ENCODE data around the gene AREG. TPM values are rescaled to one million over a fixed set of nuclear protein-coding genes. Genes with fewer than 3 reads are reported as not detected.

AREG gene
- total RNA-seq, 4 donors from 2014 or later, result 13.0 to 40.6 (median 26.2) TPM

DNA sequence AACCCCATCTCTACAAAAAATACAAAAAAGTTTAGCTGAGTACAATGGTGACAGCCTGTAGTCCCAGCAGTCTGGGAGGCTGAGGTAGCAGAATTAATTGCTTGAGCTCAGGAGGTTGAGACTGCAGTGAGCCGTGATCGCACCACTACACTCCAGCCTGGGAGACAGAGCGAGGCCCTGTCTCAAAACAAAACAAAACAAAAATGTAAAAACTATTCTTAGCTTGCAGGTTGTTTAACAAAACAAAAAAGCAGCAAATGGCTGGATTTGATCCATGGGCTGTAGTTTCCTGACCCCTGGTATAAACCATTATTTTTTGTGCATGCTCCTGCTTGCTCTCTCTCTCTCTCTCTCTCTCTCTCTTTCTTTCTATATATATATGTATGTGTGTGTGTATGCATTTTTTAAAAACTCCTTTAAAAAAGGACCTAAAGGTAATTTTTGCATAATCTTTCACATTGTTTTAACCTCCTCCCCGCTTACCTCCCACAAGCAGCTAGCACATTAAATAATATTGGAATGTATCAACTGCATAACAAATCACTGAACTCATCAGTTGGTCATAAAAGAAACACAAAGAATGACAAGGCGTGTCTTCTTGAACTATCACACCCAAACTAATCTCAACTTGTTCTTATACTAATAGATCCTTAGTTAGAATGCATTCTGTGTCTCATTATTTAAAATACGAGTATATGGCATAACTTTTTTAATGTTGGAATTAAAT is 4.8 kb downstream of the AREG start:
- no peaks in the 10 kb centered on the region for H3K27me3 ChIP-seq
- TF ChIP-seq, protein P1, sequence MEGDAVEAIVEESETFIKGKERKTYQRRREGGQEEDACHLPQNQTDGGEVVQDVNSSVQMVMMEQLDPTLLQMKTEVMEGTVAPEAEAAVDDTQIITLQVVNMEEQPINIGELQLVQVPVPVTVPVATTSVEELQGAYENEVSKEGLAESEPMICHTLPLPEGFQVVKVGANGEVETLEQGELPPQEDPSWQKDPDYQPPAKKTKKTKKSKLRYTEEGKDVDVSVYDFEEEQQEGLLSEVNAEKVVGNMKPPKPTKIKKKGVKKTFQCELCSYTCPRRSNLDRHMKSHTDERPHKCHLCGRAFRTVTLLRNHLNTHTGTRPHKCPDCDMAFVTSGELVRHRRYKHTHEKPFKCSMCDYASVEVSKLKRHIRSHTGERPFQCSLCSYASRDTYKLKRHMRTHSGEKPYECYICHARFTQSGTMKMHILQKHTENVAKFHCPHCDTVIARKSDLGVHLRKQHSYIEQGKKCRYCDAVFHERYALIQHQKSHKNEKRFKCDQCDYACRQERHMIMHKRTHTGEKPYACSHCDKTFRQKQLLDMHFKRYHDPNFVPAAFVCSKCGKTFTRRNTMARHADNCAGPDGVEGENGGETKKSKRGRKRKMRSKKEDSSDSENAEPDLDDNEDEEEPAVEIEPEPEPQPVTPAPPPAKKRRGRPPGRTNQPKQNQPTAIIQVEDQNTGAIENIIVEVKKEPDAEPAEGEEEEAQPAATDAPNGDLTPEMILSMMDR (IDR thresholded peaks at IDR 0.05), result no peak
- TF ChIP-seq POLR2AphosphoS5 (IDR thresholded peaks at IDR 0.05) (no peak), POLR2A (IDR thresholded peaks at IDR 0.05) (no peak)
- peaks cover 10% of the 10 kb centered on the region for H3K4me1 ChIP-seq
- H3K27ac ChIP-seq, result no peak overlapping the region
- no peaks in the 10 kb centered on the region for H3K9me3 ChIP-seq
- H3K36me3 ChIP-seq, result no peaks in the 10 kb centered on the region
- 67% methylated on average over 6 of the region's 6 CpGs for WGBS
- H3K4me3 ChIP-seq, result no peak overlapping the region
- no peak for DNase-seq (ENCODE audit: low spot score in 2 of 2)

DNA sequence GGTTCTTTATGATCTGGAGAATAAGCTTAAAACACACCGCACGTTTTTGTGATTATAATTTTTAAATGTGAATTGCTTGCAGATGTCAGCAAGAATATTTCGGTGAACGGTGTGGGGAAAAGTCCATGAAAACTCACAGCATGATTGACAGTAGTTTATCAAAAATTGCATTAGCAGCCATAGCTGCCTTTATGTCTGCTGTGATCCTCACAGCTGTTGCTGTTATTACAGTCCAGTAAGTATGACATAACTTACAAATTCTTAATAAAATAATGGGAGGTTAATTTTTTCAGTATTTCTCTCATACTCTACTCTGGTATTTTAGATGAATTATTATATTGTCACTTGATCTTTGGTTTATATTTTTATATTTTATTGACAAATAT is 5.4 kb downstream of the AREG start:
- Histone ChIP-seq H3K27ac (no peak overlapping the region), H3K4me3 (no peak overlapping the region), H3K36me3 (no peaks in the 10 kb centered on the region), H3K9me3 (no peaks in the 10 kb centered on the region), H3K4me1 (peaks cover 7% of the 10 kb centered on the region), H3K27me3 (no peaks in the 10 kb centered on the region)
- TF ChIP-seq EP300 (IDR thresholded peaks at IDR 0.05), result no peak
- no peak for TF ChIP-seq POLR2AphosphoS5 (IDR thresholded peaks at IDR 0.05)
- no peak for TF ChIP-seq POLR2A (IDR thresholded peaks at IDR 0.05)
- TF ChIP-seq, protein P1 (IDR thresholded peaks at IDR 0.05), result no peak
- 30% methylated on average over 4 of the region's 4 CpGs for WGBS
- DNase-seq (ENCODE audit: low spot score in 2 of 2), result no peak

DNA sequence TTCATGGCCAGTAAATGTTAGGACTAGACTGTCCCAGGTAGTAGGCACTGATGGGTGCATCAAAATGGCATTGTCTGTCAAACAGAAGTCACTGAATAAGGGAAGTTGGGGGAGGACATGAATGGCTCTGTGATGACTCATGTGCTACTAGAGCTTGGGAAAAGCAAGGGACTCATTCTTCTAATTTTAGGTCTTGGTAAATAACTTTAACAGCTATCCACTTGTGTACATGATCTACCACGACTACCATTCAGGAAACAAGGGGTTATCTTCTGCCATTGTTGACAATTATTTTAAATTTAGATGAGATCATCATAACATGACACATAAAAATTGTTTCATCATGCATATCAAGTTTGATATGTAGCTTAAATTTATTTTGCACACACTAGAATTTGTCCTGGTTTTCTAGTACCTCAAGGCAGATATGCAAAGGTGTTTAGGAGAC is 6.3 kb downstream of the AREG start:
- Histone ChIP-seq H3K27me3 (no peaks in the 10 kb centered on the region), H3K4me3 (no peak overlapping the region), H3K27ac (no peak overlapping the region), H3K4me1 (peaks cover 2% of the 10 kb centered on the region), H3K9me3 (no peaks in the 10 kb centered on the region), H3K36me3 (no peaks in the 10 kb centered on the region)
- no peak for TF ChIP-seq POLR2A (IDR thresholded peaks at IDR 0.05)
- no peak for TF ChIP-seq EP300 (IDR thresholded peaks at IDR 0.05)
- TF ChIP-seq, protein P1 (IDR thresholded peaks at IDR 0.05), result no peak
- no peak for TF ChIP-seq POLR2AphosphoS5 (IDR thresholded peaks at IDR 0.05)
- DNase-seq (ENCODE audit: low spot score in 2 of 2), result no peak
- 48% methylated on average over 1 of the region's 1 CpG for WGBS

DNA sequence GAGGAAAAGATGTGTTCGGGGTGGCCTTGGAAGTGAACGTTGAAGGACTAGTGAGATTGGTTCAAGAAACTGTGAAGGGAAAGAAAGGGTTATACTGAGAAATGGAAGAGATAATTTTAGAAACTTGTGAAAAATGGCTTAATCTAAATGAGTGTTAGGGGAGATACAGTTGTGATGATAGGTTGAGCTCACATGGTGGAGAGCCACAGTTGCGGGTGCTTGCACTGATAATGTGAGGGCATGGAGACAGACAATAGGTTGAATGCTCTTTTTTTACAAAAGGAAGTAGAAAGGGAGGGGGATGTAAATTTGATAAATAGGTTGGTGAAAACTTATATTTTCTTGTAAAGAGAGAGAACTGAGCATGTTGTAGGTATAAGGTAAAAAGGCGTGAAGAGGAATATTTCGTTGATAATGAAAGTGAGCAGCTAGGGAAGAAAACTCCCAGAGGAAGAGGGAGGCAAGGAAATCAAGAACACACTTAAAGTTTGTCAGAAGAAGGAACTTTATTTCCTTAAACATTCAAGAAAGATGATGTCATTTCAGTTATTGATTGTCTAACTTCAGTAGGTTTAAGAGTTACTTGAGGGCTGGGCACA is 8.2 kb downstream of the AREG start:
- no peaks in the 10 kb centered on the region for H3K36me3 ChIP-seq
- WGBS, result 89% methylated on average over 5 of the region's 5 CpGs
- peaks cover 2% of the 10 kb centered on the region for H3K4me1 ChIP-seq
- DNase-seq (ENCODE audit: low spot score in 2 of 2), result no peak
- H3K9me3 ChIP-seq, result no peaks in the 10 kb centered on the region
- no peak overlapping the region for H3K4me3 ChIP-seq
- H3K27ac ChIP-seq, result no peak overlapping the region
- TF ChIP-seq, protein P1 (IDR thresholded peaks at IDR 0.05), result no peak
- H3K27me3 ChIP-seq, result no peaks in the 10 kb centered on the region

DNA sequence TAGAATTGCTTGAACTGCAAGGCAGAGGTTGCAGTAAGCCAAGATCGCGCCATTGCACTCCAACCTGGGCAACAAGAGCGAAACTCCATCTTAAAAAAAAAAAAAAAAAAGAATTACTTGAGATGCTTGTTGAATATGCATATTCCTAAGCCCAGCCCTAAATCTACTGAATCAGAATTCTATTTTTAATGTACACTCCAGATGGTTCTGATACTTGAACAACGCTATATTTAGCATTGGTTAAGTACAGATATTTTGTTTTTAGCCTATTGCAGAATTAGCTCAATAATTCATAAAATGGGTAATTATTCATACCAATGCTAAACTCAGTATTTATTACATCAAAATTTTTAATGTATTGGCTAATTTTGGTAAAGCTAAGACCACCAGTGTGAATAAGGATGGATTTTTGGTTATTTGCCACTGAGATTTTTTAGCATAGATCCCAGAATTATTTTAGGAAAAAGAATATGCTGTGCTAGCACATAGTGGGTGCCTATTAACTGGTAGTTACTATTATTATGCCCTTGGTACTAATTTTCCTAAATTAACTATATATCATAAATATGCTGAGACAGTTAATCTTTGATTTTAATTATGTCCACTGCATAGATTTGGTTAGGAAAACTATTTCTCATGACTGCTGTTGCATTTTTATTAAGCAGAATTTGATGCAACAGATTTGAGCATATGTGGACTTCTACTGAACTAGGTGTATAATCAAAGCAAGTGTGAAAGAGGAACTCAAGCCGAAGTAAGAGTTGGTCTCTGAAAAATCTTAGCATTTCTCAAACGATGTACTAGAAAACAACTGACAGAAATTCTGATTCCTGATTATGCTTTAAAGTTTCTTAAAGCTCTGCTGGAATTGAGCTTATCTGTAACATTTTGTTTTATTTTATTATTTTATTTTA is 9.2 kb downstream of the AREG start:
- Histone ChIP-seq H3K9me3 (no peaks in the 10 kb centered on the region), H3K36me3 (no peaks in the 10 kb centered on the region), H3K27me3 (no peaks in the 10 kb centered on the region), H3K4me3 (no peak overlapping the region), H3K27ac (no peak overlapping the region), H3K4me1 (peaks cover 2% of the 10 kb centered on the region)
- TF ChIP-seq EP300 (IDR thresholded peaks at IDR 0.05), result no peak
- TF ChIP-seq, protein P1 (IDR thresholded peaks at IDR 0.05), result no peak
- no peak for TF ChIP-seq POLR2AphosphoS5 (IDR thresholded peaks at IDR 0.05)
- TF ChIP-seq POLR2A (IDR thresholded peaks at IDR 0.05), result no peak
- no peak for DNase-seq (ENCODE audit: low spot score in 2 of 2)
- WGBS, result 93% methylated on average over 6 of the region's 6 CpGs

Data from suprapubic skin (tissue), 4 donors.